Stimulated activated CD4-positive, alpha-beta T cell treated with anti-CD3 and anti-CD28 coated beads, Interleukin-12 subunit alpha, Interleukin-12 subunit beta, amount 100 ng/mL, for 4 hours (primary cell): ENCODE results near the gene RAD51C.
A peak's percentile ranks its signal among the peaks of the same experiment; 100 is the strongest.
"Not testable (repeated sequence)": the region's sequence is repeated elsewhere in the genome, so short reads cannot be mapped to it uniquely, and the experiment has no call there.

ENCODE experiments used
- DNase-seq: peaks from one replicate; pipeline ENCODE4 v3.0.0-alpha.2; 2020

Gene RAD51C

GRCh38 chr17:58692239-58693055 lies at the start of gene RAD51C:
Gene RAD51C, plus strand, starts transcription at chr17:58692602. Its CDS starts 42 bp downstream, at chr17:58692644.
- DNase-seq, result peak; percentile 85

DNA sequence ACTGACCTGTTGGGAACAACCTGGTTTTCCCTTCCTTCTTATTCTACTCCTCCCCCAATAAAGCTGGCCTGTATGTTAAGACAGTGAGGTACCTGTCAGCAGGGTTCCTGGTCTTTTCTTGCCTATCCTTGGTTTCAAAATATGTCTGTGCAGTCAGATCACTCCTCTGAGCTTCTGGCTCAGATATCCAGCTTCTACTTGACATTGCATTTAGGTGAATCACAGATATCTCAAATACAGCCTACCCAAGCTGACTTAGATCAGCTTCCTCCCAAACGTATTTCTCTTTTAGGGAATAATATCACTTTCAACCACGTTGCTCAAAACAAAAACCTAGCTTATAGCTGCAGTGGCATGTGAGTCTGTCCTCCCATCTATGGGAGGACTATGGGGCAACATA lies 49.3 kb upstream of the RAD51C start:
- DNase-seq, result no peak

DNA sequence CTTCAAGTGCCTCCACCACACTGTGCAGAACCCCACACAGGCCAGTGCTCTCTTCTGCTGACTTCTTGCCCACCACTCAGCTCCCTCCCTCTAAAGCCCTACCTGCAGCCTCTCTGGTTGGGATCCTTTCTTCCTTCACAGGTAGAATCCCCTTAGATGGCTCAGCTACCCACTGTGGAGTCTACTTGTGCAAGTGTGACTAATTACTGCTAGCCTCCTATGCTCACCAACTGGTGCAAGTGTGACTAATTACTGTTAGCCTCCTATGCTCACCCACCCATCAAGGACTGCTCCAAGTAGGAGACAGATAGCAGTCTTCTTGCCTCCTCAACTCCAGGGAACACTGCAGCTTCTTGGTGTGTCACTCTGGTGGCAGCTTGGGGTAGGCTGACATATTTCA lies 44.2 kb upstream of the RAD51C start:
- DNase-seq, result no peak

GRCh38 chr17:58657962-58658803 lies 34.2 kb upstream of the RAD51C start:
- not testable (repeated sequence) for DNase-seq

- DNase-seq, result peak; percentile 56
Measured at GRCh38 chr17:58658804-58659713, 33.3 kb upstream of the RAD51C start.

GRCh38 chr17:58659714-58660084 lies 32.7 kb upstream of the RAD51C start:
- DNase-seq, result not testable (repeated sequence)

GRCh38 chr17:58660621-58661020 lies 31.8 kb upstream of the RAD51C start:
- DNase-seq, result no peak

GRCh38 chr17:58661499-58661898 lies 30.9 kb upstream of the RAD51C start:
- DNase-seq, result no peak

DNA sequence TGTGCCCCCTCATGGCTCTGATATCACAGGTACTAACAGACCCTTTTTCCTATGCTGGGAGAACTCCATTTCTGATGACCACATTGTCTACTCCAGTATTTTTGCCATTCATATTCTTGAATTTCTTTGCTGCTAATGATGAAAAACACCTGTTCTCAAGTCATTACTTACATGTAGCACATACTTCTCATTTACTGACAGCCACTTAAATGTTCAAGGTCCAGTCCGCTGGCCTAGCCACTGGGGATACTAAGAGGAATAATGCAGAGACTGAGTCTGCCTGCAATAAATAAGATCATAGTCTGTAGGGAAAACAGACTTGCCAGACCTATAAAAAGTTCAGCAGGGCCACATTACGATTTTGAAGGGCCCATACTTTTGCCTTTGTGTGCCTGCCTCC lies 28.1 kb upstream of the RAD51C start:
- DNase-seq, result no peak

DNA sequence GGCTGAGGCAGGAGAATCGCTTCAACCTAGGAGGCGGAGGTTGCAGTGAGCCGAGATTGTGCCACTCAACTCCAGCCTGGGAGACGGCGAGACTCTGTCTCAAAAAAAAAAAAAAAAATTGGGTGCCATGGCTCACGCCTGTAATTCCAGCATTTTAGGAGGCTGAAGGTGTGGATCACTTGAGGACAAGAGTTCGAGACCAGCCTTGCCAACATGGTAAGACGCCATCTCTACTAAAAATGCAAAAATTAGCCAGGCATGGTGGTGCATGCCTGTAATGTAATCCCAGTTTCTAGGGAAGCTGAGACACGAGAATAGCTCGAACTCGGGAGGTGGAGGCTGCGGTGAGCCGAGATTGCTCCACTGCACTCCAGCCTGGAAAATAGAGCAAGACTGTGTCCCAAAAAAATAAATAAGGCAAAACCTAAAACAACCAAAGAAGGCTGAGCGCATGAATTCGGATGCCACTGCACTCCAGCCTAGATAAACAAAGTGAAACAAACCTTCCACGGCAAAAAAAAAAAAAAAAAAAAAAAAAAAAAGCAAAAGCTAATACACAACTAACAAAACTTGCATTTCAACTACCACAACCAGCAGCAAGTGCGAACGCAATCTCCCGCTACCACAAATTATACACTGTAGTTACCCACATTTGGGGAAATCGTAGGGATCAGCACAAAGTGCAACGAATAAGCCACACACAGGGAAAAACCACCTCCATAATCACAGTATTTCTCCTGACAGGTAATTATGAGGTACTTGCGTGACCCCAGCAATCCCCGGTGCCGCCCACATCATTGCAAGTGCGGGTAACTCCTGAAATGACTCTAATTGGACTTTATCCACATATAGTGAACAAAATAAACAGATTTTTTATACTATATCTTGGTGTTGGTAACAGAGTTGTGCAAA lies 26.2 kb upstream of the RAD51C start:
- DNase-seq, result no peak

DNA sequence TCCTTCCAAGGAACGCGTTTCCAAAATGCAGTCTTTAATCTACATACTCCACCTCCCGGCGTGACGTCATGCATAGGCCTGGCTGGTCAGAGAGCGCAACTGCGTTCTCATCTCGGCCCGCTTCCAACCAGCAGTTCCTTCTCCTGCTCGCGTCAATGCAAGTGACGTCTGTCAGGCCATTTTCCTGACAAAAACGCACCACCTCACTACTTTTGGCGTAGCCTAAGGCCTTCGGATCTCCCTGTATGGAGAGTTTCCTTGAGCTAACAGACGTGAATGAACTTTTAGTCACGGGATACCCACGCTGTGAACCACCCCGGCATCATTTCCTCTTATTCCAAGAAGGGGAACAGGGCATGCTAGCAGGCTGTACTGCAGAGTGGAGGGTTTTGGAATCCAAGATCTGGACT lies 25.5 kb upstream of the RAD51C start:
- peak; percentile 5 for DNase-seq

DNA sequence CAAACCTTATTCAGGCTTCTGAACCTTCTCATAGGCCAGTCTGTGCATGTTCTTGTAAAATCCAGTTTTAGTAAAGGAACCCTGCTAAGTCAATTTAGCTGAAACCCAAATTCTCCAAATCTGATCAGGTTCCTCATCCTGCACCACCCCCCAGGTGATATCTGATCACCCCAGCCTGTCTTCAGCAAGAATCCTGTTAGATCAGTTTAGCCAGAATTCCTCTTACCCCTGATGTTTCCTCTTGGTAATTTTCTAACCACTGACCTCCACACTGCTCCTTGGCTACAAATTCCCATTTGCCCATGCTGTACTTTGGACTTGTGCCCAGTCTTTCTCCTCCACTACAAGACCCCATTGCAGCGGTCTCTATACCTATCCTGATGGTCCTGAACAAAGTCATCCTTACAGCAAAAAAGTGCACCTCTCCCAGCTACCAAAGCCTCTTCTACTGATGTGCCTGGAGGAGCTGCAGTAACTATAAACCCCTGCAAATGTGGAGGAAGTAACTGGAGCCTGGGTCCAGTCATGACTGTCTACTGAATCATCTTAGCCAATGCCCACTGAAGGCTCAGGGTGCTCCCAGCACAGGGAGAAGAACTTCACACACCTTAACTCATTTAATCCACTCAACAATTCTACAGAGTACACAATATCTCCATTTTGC lies 24.3 kb upstream of the RAD51C start:
- no peak for DNase-seq

DNA sequence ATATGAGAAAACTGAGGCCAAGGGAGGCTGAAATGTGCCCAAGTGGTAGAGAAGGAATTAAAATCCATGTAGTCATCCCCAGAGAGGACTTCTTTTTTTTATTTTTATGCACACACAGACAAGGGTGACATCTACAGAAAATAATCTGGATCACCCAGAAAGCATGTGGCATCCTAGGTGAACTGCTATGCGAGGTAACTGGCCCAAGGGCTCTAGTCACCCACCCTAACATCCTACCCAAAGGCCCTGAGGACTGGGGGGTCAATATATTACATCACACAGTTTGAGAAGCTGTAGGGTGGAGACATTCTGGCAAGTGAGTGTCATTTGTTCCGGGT lies 23.8 kb upstream of the RAD51C start:
- DNase-seq, result no peak

- DNase-seq, result no peak
Measured at GRCh38 chr17:58669853-58670252, 22.5 kb upstream of the RAD51C start.

DNA sequence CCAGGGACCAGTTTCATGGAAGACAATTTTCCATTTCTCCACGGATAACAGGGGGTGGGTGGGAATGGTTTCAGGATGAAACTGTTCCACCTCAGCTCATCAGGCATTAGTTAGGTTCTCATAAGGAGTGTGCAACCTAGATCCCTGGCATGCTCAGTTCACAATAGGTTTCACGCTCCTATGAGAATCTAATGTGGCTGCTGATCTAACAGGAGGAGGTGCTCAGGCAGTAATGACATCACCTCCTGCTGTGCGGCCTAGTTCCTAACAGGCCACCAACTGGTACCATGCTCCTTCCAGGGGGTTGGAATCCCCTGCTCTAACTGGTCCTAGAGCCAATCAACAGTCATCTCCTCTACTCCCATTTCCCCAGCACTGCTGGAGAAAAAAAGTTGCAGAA lies 20.4 kb upstream of the RAD51C start:
- no peak for DNase-seq

DNA sequence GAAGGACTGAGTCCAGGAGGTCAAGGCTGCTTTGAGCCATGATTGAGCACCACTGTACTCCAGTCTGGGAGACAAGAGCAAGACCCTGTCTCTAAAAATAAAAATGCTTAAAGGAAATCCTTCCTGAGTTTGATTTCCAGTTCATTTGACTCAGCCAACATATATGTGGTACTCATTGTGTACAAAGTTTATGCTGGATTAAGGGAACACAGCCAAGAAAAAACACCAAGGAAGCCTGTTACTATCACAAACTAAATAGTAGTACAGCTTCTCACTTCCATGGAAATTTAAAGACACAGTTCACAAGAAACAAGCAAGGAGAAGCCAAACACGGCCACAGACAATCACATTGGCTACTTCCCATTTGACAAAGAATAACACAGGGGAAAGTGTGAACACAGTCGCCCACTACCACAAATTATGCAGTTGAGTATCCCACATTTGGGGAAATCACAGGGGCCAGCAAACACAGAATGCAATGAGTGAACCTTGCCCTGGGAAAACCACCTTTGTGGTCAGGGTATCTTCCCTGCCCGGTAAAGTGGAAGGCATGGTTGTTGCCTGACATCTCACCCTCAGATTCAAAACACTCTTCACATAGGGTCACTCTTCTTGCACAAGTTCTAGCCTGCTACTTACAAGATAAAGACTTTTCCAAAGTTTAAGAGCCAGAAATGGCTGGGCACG lies 15.1 kb upstream of the RAD51C start:
- no peak for DNase-seq

DNA sequence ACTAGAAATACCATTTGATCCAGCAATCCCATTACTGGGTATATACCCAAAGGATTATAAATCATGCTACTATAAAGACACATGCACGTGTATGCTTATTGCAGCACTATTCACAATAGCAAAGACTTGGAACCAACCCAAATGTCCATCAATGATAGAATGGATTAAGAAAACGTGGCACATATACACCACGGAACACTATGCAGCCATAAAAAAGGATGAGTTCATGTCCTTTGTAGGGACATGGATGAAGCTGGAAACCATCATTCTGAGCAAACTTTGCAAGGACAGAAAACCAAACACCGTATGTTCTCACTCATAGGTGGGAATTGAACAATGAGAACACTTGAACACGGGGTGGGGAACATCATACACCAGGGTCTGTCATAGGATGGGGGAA lies 14.1 kb upstream of the RAD51C start:
- not testable (repeated sequence) for DNase-seq

DNA sequence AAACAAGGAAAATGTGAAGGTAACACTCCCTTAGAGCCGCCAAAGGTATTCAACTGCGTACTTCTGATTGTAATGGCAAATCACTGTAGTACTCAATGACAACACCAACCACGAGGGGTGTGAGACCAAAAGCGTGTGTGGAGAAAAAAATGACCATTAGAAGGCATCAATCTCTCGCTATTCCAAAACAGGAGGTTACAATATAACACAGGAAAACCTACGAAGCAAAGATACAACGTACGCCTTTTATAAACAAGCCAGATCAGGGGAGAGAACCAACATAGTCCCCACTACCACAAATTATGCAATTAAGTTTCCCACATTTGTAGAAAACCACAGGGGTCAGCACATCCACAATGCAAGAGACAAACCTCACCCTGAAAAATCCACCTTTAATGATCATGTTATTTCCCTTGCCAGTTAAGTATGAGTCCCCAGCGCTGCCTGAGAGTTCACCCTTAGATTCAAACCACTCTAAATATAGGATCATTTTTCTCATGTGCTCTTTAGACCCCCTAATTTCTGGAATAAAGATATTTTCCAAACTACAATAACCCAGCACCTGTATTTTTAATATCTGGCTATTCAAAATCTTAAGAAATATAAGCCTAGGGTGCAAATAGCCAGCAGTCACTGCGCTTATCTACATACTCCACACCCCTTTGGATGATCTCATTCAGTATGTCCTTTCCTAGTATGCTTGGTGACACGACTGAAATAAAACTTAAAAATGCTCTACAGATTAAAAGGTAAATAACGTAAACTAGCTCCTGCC lies 13.0 kb upstream of the RAD51C start:
- no peak for DNase-seq

- no peak for DNase-seq
Measured at GRCh38 chr17:58680038-58680369, 12.4 kb upstream of the RAD51C start.

GRCh38 chr17:58684003-58684402 lies 8.4 kb upstream of the RAD51C start:
- DNase-seq, result no peak
